BJ (cell line): ENCODE results near the gene ELP4. TPM values are rescaled to one million over a fixed set of nuclear protein-coding genes. Genes with fewer than 3 reads are reported as not detected.

Source experiments
- CTCF ChIA-PET: fragments of 350-600 bp; formaldehyde crosslinking; extraction: SDS; loops from one replicate; lab custom pipeline; 2021; ENCODE audit warnings: antibody characterized with exemption, inconsistent platforms; lab: Yijun Ruan, JAX
- POLR2A ChIA-PET: fragments of 300-600 bp; sonication (Branson Sonifier 250); formaldehyde crosslinking; extraction: SDS; loops from one replicate; lab custom pipeline; 2021; ENCODE audit warnings: antibody characterized with exemption; lab: Charles Lee
- DNase-seq: peaks from one replicate; pipeline ENCODE4 v3.0.0-alpha.2; 2011; ENCODE audit warnings: low read depth
- H3K27me3 ChIP-seq: 2 replicates; pipeline ENCODE4 v1.6.0; 2011; ENCODE audit warnings: low read length; ENCODE audit not compliant: control insufficient read depth, insufficient read depth
- H3K36me3 ChIP-seq: 2 replicates; pipeline ENCODE4 v1.5.1; 2011; ENCODE audit warnings: low read length; ENCODE audit not compliant: control insufficient read depth, insufficient read depth
- H3K4me3 ChIP-seq: 2 replicates; pipeline ENCODE4 v1.5.1; 2011; ENCODE audit warnings: low read depth, mild to moderate bottlenecking, control low read depth, low read length
- polyA plus RNA-seq: library from polyadenylated mRNA; depleted of rRNA; stranded (reverse); fragments of >200 nt; gene quantifications from 2 replicates; pipeline ENCODE4 v1.2.3, GENCODE V29; 2011
- TF ChIP-seq, protein P1 (sequence below): IDR thresholded peaks from 2 replicates; pipeline ENCODE4 v1.5.1; 2011; ENCODE audit warnings: low read depth, mild to moderate bottlenecking, control low read depth, inconsistent platforms, low read length, moderate library complexity; ENCODE audit not compliant: insufficient read depth

ELP4 gene
- polyA plus RNA-seq, 1 experiment: 11.8 TPM

DNA sequence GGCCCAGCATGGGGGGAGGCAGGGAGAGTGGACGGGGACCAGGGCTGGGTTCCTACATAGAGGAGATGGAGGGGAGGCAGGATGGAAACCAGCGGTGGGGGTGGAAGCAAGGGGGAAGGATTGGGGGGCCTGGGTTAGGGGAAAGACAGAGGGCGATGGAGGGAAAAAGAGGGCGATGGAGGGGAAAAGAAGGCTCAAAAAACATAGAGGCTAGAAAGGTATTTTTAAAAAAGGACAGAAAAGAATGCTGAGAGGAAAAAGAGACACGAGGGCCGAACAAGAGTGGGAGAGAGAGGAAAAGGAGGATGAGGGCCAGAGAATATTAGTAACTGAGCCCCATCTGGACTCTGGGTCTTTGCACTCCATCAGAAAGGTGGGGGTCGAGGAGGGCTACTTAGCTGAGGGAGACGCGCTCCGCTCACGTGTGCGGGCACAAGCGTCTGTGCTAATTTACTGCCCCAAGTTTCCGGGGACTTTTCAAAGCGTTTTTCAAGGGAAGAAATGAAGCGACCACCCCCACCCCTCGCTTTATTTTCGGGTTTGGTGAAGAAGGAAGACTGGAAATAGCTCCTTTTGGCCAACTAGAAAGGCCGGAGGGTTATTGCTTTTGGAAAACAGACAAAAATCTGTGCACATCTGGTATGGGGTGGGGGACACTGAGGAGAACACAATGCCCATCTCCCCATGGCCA, 287.1 kb downstream of the ELP4 start:
- no peak for DNase-seq
- POLR2A ChIA-PET: no interaction called here
- H3K27me3 ChIP-seq: peaks cover 47% of the 10 kb centered on the region
- no peak overlapping the region for H3K4me3 ChIP-seq
- TF ChIP-seq, protein P1, sequence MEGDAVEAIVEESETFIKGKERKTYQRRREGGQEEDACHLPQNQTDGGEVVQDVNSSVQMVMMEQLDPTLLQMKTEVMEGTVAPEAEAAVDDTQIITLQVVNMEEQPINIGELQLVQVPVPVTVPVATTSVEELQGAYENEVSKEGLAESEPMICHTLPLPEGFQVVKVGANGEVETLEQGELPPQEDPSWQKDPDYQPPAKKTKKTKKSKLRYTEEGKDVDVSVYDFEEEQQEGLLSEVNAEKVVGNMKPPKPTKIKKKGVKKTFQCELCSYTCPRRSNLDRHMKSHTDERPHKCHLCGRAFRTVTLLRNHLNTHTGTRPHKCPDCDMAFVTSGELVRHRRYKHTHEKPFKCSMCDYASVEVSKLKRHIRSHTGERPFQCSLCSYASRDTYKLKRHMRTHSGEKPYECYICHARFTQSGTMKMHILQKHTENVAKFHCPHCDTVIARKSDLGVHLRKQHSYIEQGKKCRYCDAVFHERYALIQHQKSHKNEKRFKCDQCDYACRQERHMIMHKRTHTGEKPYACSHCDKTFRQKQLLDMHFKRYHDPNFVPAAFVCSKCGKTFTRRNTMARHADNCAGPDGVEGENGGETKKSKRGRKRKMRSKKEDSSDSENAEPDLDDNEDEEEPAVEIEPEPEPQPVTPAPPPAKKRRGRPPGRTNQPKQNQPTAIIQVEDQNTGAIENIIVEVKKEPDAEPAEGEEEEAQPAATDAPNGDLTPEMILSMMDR: no peak
- CTCF ChIA-PET: no interaction called here
- no peaks in the 10 kb centered on the region for H3K36me3 ChIP-seq

DNA sequence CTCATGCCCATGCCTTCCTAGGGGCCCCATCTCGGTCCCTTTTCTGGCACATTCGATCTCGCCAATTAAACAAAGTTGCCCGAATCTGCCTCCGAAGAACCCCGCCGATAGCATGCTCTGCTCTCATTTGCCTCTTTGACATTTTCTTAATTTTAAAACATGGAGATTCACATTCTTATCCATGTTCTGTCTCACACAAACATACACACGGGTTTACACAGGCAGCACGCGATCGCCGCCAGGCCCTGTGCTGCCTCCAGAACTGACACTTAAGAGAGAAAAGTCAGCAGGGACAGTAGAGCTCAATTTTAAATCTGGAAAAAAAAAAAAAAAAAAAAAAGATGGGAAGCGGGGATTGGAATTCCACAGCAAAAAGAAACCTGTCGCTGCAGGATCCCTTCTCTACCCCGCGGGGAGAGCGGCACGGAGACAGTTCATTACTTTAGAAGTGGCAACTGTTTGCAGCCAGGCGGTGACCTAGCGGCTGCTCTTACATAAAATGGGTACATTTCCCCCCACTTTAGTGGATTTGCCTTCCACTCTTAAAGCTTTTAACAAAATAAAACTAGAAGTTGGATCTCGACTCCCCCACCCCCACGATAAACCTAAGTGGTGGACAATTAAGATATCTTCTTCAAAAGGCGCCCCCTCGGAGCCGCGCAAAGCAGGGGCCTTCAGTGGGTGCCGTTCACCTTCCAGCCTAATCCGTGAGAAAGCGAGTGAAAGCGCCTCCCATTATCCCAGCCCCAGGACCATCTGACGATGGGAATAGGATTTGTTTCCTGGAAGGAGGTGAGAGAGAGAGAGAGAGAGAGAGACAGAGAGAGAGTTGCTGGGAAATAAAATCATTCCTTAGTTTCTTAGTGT, 287.9 kb downstream of the ELP4 start:
- ChIA-PET POLR2A (no interaction called here), CTCF (interaction anchor here (2.1 kb wide), 1 partner anchor 15 kb away, joined by 4 read pairs; no protein-coding TSS in a partner anchor)
- DNase-seq: no peak
- Histone ChIP-seq H3K4me3 (no peak overlapping the region), H3K27me3 (peaks cover 48% of the 10 kb centered on the region), H3K36me3 (no peaks in the 10 kb centered on the region)
- TF ChIP-seq, protein P1: no peak

DNA sequence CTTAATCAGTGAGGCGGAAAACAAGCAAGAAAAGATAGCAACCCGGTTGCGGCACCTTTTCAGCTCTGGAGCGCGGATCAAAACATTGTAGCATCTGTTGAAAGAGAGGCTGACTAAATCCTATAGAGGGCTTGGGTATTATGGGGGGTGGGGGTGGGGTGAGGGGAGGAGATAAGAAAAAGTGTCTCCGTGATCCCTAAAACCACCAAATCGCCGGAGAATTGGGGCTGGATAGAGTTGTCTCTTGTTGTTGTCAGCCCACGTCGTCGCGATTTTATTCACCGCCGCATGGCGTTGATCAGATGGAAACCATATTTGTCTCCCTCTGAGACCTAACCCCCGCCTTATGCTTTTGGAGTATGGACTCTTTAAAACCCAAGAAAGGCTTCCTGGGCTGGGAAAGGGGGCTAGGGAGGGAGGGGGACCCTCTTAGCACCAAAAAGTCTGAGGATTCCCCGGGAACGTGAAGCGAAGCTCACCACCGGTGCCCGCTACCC, 288.5 kb downstream of the ELP4 start:
- peaks cover 55% of the 10 kb centered on the region for H3K27me3 ChIP-seq
- no peaks in the 10 kb centered on the region for H3K36me3 ChIP-seq
- H3K4me3 ChIP-seq: no peak overlapping the region
- TF ChIP-seq, protein P1: no peak
- ChIA-PET POLR2A (no interaction called here), CTCF (interaction anchor here (1.0 to 2.1 kb wide), 3 partner anchors 12 to 17 kb away, joined by 3 to 5 read pairs (median 4); no protein-coding TSS in a partner anchor)
- no peak for DNase-seq

DNA sequence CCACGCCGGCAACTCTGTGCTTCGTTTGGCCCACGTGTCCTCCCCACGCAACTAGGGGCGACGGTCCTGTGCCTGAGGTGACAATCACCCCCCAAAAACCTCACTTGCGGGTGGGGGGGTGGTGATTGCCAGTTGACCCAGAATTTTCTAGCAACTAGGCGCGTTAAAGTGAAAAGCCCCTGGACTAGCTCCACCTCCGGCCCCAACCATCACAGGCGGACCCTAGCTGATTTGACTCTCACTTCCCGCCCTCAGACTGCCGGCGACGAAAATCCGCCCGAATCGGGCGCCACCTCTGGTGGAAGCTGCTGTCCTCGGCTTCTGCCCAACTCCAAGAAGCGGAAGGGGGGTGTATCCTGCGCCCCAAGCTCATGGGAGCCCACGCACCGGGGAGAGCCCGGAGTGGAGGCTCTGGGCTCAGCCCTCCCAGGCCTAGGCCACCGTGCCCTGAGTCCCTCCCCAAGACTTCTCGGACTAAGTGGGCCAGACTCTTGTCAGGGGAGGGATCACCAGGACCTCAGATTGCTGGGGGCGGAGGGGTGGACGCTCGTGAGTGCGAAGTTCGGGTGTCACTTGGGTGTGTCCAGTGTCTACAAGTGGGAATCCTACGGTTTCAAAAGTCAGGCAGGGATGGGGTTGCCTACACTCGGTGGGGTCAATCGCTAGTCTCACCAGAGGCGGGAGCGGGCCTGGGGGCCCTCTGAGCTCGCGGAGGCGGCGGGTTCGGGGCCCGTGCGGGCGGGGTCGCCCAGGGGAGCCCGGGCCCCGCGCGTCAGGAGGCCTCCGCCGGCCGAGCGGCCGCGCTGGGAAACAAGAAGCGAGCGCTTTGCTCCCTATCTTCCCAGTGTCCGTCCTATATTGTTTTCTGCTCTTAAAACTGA, 289.2 kb downstream of the ELP4 start:
- POLR2A ChIA-PET: no interaction called here
- TF ChIP-seq, protein P1: peak; percentile 36
- H3K27me3 ChIP-seq: peaks cover 61% of the 10 kb centered on the region
- no peak for DNase-seq
- CTCF ChIA-PET: interaction anchor here (0.9 to 2.1 kb wide), 4 partner anchors 11 to 378 kb away, joined by 3 to 5 read pairs (median 4); no protein-coding TSS in a partner anchor
- no peak overlapping the region for H3K4me3 ChIP-seq
- no peaks in the 10 kb centered on the region for H3K36me3 ChIP-seq
